Hematopoietic multipotent progenitor cell treated with erythropoietin and hydrocortisone succinate and interleukin-3 and kit ligand, for 17 days (in vitro differentiated cells): ENCODE measurements around the gene PPP5C.
"Not testable (repeated sequence)": the region's sequence is repeated elsewhere in the genome, so short reads cannot be mapped to it uniquely, and the experiment has no call there.

Experiments used
- DNase-seq: peaks from one replicate; pipeline ENCODE4 v3.0.0-alpha.2; 2015; ENCODE audit warnings: low spot score

Gene PPP5C, protein sequence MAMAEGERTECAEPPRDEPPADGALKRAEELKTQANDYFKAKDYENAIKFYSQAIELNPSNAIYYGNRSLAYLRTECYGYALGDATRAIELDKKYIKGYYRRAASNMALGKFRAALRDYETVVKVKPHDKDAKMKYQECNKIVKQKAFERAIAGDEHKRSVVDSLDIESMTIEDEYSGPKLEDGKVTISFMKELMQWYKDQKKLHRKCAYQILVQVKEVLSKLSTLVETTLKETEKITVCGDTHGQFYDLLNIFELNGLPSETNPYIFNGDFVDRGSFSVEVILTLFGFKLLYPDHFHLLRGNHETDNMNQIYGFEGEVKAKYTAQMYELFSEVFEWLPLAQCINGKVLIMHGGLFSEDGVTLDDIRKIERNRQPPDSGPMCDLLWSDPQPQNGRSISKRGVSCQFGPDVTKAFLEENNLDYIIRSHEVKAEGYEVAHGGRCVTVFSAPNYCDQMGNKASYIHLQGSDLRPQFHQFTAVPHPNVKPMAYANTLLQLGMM

DNA sequence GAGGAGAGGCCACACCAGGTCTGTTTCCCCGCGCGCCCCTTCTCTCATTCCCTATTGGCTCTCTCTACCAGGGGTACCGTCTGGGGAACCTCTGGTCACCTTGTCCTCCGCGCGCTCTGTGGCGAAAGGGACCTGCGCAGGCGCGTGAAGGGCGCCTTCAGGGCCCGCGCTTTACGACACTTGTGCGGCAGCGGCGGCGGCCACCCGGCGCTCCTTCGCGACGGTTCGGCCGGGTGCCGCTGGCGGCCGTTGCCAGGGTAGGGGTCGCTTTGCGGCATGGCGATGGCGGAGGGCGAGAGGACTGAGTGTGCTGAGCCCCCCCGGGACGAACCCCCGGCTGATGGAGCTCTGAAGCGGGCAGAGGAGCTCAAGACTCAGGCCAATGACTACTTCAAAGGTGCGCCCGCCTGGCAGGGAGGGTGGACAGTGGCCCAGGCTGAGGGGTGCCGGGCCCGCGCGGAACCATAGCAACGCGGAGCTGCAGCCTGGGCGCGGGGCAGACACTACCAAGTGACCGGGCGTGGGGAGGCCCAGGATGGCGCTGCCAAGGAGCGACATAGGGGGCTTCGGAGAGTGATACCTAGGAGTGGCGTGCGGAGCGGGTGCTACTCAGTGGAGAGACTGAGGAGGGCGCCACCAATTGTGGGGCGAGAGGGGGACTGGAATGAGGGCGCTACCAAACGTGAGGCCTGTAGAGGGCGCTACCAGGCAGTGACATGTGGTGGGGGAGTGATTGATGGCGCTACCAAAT is at the start of gene PPP5C:
PPP5C (plus strand) TSS at position 267 of the 751 bp plus-strand sequence; CDS start at position 277, 10 bp downstream.
- DNase-seq = peak; percentile 70

DNA sequence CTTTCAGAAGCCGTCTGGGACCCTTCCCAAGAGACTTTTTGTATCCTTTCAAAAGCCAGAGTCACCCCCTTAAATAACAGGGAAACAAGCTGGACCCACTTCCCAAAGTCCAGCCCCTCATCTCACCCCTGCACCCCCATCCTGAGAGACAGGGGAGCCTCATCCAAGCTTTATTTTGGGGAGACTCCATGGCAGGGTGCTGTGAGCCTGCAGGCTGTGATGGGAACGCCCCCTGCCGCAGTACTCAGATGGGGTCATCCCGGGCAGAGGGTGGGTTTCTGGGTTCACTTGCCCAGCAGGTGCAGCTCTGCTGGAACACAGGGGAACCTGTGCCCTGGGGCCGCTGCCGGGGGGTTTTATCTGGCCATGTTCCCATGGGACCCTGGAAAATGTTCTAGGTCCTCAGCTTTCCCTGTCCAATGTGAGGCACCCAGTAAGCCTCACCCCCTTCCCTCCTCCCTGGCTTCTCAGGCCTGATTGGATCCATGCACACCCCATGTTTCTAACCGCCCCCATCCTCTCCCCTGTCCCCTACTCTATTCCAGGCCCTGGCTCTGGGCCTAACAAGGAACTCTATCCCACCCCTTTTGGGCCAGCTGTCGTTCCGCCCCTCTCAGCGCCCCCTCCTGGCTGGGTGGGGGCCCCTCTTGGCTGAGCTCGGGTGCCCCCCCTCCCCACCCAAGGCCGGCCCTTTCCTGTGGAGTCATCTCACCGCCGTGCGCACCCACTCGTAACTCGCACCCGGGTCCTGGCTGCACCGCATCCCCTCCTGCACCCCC is 49.0 kb upstream of the PPP5C start:
- DNase-seq = no peak

DNA sequence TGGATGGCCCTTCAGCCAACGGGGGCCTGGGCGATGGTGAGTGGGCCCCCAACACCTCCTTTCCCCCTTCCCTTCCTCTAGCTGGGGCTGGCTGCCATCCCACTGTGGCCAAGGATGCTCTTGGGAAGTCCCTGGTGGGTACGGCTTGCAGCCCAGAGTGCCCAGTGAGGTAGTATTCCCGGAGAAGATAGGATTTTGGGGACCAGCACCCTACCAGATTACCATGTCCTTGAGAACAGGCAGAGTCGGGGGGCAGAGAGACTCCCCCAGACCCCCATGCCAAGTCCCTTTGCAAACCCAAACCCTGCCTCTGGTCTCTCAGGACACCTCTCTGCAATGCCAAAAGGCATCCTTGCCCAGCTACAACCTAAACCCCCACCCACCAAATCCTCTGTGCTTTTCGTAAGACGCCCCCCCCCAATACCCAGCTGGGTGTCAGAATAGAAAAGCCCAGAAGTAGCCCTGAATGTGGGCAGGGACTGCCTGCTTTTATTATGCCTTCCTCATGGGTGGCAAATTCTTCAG is 48.3 kb upstream of the PPP5C start:
- DNase-seq = no peak

DNA sequence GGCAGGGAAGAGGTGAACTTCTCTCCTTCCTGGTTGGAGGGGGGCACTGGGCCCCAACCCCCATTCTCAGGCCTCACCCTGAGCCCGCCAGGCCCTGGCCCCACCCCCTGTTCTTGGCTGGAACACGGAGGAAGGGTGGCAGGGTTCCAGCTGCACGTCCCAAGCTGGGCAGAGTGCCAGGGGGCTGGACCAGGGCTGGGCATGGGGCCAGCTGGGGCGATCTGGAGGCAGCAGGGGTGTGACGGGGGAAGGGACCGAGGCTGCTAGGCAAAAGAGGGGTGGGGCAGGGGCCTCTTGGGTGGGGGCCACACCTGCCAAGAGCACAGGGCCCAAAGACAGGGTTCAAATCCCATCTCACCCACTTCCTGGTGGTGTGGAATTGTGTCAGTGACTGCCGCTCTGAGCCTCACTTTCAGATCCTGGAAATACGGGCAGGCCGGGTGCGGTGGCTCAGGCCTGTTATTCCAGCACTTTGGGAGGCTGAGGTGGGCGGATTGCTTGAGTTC is 47.8 kb upstream of the PPP5C start:
- DNase-seq = peak; percentile 88

DNA sequence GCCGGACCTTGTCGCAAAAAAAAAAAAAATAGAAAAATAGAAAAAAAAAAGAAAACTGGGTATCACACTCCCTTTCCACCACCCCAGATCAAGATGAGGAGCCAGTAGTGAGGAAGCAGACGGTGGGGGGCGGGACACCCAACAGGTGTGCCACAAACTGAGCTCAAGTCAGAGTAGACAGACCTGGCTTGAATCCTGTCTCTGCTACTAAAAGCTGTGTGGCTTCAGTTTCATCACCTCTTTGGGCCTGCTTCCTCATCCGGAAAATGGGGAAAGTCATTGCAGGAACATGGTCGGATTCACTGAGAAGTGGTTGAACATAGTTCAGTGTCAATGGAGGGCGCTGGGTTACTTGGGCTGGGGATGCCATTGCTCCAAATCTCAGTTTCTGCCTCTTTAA is 47.2 kb upstream of the PPP5C start:
- no peak for DNase-seq

DNA sequence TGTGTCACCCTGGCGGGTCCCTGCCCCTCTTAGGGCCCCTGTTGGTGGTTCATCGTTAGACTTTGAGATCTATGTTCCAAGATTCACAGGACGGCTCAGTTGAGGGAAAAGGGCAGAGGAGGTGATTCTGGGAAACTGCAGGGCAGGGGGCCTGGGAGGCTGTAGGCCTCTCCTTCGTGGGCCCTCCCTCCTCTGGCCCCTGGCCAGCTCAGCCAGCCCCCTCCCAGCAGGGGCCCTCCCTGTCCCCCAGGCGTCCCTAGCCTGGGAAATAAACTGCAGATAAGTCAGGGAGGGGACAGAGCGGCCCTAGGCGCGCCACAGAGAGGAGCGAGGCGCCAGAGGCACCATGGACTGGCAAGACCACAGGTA is 43.6 kb upstream of the PPP5C start:
- DNase-seq = no peak

DNA sequence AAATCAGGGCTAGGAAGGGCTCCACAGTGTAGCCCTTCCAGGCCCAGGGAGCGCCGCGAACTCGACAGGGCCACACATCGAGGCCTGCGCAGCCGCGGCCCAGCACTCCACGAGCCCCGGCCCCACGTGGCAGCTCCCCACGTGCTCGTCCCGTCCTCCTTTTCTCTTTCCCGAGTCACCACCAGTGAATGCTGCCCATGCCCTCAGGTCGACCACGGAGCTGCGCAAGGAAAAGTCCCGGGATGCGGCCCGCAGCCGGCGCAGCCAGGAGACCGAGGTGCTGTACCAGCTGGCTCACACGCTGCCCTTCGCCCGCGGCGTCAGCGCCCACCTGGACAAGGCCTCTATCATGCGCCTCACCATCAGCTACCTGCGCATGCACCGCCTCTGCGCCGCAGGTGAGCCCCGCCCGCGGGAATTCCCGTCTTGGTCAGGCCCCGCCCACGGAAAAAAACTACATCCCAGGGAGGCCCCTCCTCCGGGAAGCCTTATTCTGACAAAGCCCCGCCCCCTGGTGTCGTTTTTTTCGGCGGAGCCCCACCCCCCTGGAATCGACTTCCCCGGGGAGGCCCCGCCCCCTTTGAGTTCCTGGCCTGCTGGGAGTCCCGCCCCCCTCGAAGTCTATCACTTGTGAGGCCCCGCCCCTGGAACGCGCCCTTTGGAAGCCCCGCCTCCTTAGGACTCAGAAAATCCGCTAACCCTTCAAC is 43.0 kb upstream of the PPP5C start:
- DNase-seq = no peak

DNA sequence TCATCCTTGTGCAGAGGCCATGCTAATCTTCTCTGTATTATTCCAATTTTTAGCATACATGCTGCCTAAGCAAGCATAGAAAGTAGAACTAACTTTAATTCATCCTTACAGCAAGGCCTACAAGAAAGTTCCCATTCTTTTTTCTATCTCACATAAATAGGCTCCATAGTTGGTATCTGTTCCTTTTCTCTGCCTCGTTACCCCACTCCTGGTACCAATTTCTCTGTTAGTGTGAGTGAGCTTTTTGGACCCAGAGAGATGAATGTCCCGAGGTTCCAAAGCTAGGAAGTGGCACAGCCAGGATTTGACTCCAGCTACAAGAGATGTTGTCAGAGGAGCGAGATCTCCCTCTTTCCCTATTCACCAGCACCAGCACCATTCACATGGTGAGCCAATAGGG is 40.4 kb upstream of the PPP5C start:
- no peak for DNase-seq

DNA sequence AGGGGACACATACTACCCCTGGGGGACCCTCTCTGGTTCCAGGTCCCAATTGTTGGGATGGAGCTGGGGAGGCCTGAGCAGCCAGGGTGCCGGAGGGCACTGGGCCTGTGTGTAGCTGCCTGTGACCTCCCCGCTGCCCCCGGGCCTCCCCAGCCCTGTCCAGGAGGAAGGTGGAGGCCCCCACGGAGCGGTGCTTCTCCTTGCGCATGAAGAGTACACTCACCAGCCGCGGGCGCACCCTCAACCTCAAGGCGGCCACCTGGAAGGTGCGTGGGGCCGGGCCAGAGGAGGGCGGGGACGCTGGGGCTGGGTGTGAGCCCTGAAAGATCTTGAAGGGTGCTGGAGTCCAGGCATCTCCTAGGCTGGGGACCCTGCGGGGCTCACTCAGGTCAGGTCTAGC is 38.4 kb upstream of the PPP5C start:
- DNase-seq = no peak

DNA sequence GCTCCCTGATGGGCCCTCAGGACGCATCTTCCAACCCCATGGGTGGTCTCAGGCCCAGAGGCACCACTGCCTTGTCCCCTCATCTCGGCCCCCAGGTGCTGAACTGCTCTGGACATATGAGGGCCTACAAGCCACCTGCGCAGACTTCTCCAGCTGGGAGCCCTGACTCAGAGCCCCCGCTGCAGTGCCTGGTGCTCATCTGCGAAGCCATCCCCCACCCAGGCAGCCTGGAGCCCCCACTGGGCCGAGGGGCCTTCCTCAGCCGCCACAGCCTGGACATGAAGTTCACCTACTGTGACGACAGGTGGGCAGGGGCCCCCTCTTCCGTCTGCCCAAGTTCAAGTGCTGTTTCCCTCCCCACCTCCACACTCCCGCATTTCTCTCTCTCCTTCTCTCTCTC is 37.8 kb upstream of the PPP5C start:
- no peak for DNase-seq

DNA sequence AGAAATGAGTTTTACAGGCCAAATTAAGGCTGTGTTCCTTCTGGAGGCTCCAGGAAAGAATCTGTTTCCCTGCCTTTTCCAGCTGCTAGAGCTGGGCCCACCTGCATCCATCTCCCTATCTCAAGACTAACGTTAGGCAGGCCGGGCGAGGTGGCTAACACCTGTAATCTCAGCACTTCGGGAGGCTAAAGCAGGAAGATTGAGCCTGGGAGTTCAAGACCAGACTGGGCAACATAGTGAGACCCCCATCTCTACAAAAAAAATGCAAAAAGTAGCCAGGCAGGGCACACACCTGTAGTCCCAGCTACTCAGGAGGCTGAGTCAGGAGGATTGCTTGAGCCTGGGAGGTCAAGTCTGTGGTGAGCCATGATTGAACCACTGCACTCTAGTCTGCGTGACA is 35.4 kb upstream of the PPP5C start:
- no peak for DNase-seq

DNA sequence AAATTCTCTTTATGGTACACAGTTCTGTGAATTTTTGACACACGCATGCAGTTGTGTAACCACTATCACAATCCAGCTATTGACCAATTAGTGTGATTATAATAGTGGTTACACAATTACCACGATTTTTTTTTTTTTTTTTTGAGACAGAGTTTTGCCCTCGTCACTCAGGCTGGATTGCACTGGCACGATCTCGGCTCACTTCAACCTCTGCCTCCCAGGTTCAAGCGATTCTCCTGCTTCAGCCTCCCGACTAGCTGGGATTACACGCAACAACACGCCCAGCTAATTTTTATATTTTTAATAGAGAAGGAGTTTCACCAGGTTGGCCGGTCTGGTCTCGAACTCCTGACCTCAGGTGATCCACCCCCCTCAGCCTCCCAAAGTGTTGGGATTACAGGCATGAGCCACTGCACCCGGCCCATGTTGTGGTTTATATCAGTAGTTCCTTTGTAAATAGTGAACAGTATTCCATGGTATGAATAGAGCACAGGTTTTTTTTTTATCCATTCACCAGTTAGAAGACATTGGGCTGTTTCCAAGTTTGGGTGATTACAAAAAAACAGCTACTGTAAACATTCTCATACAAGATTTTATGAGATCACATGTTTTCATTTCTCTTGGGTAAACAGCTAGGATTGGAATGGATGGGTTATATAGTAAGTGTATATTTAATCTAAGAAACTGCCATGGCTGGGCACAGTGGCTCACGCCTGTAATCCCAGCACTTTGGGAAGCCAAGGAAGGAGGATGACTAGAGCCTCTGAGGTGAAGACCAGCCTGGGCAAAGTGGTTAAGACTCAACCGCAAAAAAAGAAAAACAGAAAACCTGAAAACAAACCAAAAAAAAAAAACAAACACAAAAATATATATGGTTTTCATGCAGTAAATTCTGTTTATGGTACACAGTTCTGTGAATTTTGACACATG is 33.1 kb upstream of the PPP5C start:
- DNase-seq = not testable (repeated sequence)

DNA sequence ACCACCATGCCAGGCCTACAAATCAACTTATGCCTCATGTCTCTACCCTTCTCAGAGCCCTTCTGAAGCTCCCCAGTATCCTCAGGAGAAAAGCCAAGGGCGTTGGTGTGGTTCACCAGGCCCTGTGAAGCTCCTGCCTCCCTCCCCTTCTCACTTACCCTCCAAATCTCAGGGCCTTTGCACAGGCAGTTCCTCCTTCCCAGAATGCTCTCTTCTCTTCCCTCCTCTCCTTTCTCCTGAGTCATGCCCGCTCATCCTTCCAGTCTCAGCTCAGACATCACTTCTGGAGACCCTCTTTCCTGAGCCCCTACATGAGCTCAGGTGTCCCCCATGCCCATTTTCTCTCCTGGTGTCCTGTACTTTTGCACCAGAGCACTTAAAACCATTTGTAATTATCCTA is 29.5 kb upstream of the PPP5C start:
- no peak for DNase-seq

DNA sequence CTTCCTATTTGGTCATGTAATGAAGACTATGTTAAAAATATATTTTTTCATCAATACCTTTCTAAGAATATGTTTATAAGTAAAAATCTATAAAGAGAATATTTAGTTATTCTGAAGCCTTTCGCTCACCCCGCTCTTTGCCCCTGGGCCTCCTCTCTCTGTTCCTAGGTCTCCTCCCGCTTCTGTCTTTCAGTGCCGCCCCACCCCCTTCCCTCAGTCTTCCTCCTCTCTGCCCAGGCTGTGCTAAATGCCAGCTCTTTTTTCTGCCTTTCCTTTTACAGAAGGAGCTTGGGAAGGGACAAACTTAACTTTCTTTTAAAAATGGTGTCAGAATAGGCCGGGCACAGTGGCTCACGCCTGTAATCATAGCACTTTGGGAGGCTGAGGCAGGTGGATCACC is 27.3 kb upstream of the PPP5C start:
- DNase-seq = no peak

DNA sequence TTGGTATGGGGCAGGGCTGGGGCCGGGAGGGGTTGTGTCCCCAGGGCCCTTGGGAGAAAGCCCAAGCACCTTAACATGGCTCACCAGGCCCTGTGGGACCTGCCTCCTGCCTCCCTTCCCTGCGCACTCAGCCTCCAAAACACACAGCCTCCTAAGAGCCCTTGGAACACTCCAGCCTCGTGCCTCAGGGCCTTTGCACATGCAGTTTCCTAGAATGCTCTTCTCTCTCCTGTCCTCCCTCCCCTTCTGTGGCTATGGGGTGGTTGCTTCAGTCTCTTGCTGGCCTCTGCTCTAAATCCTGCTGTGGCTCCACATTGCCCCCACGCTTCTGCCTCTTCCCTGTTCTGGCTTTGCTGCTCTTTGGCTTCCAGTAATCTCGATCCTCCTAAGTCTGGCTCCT is 26.3 kb upstream of the PPP5C start:
- DNase-seq = no peak

DNA sequence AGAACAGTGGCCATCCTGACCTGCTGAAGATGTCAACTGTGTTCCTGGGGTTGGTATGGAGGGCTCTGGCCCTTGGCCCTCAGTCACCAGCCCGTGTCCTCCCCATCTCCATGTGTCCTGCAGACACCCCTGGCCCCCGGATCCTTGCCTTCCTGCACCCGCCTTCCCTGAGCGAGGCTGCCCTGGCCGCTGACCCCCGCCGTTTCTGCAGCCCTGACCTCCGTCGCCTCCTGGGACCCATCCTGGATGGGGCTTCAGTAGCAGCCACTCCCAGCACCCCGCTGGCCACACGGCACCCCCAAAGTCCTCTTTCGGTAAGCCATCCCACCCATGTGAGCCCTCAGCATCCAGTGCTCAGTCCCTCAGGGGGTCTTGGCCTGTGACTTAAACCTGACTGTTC is 25.2 kb upstream of the PPP5C start:
- no peak for DNase-seq

DNA sequence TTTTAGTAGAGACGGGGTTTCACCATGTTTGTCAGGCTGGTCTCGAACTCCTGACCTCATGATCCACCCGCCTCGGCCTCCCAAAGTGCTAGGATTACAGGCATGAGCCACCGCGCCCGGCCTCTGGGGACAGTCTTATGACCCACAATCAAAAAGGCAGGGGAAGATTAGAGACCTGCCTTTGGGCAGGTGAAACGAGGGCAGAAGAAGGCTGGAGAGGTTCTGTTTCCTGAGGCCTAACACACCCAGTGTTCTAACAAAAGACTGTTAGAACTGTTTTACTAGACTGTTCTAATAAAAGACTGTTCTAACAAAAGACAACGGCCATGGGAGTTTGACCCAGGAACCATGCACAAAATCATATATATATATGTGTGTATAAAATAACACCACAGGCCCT is 23.7 kb upstream of the PPP5C start:
- not testable (repeated sequence) for DNase-seq

DNA sequence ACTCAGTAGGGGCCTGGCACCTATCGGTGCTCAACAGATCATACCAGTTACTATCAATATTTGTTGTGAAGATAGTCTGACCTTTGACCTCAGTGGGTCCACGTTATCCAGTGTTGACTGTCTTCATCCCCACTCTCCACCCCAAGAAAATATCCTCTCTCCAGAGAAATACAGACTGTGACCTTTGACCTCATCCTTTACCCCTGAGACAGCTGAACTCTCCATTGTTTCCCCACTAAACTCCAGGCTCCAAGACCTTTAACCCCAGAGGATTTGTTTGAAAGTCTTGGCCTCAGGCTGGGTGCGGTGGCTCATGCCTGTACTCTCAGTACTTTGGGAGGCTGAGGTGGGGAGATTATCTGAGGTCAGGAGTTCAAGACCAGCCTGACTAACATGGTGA is 22.6 kb upstream of the PPP5C start:
- no peak for DNase-seq

DNA sequence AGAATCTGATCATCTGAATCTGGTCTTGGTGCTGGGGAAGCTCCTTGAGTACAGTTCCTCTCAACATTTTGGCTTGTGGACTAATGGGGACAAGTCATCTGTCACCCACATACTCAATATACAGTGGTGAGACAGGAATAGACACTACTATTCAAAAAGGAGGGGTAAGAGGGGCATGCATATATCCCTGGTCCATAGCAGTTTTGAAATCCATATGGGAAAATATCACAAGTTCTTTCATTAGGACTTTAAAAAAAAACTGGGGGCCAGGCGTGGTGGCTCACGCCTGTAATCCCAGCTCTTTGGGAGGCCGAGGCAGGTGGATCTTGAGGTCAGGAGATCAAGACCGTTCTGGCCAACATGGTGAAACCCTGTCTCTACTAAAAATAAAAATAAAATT is 20.3 kb upstream of the PPP5C start:
- DNase-seq = no peak

DNA sequence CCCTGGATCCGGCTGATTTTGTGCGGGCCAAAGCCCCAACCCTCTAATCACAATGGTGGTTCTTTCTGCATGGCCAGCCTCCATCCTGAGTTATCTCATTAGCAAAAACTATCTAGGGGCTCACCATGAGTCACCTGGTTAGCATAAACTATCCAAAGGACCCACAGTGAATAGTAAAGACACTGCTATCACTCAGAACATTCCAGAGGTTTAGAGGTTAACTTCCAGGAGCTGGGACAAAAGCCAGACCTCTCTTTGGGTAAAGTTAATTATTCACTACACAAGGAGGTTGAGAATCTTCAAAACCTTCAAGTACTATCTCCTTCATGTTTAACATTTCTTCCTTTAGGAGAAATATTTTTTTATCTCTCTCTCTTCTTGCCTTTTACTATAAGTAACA is 18.8 kb upstream of the PPP5C start:
- DNase-seq = no peak
